NCI-H69 (cell line): Measurements from ENCODE around the gene MYRFL.
A peak's percentile ranks its signal among the peaks of the same experiment; 100 is the strongest.

Experiments used
- DNase-seq: peaks from one replicate; lab custom pipeline; 2025; lab: John Stamatoyannopoulos, UW

MYRFL gene

GRCh38 chr12:69897744-69898143, 72.7 kb downstream of the MYRFL start:
- peak; percentile 32 for DNase-seq

- DNase-seq: no peak
Observed at GRCh38 chr12:69898236-69898635, 73.2 kb downstream of the MYRFL start.

- peak; percentile 90 for DNase-seq
Observed at GRCh38 chr12:69900720-69901131, 75.7 kb downstream of the MYRFL start.

- peak; percentile 43 for DNase-seq
Observed at GRCh38 chr12:69901221-69901905, 76.3 kb downstream of the MYRFL start.

GRCh38 chr12:69903548-69903947, 78.5 kb downstream of the MYRFL start:
- DNase-seq: no peak

- DNase-seq: no peak
Observed at GRCh38 chr12:69904777-69905176, 79.8 kb downstream of the MYRFL start.

GRCh38 chr12:69905801-69906200, 80.8 kb downstream of the MYRFL start:
- DNase-seq: no peak

GRCh38 chr12:69906411-69907216, 81.6 kb downstream of the MYRFL start:
- DNase-seq: no peak

GRCh38 chr12:69908203-69908602, 83.2 kb downstream of the MYRFL start:
- DNase-seq: no peak

- peak; percentile 8 for DNase-seq
Observed at GRCh38 chr12:69910694-69911093, 85.7 kb downstream of the MYRFL start.

- no peak for DNase-seq
Observed at GRCh38 chr12:69913526-69913925, 88.5 kb downstream of the MYRFL start.

GRCh38 chr12:69915964-69916363, 90.9 kb downstream of the MYRFL start:
- DNase-seq: no peak

- no peak for DNase-seq
Observed at GRCh38 chr12:69916544-69917235, 91.7 kb downstream of the MYRFL start.

GRCh38 chr12:69918287-69918686, 93.3 kb downstream of the MYRFL start:
- no peak for DNase-seq

- no peak for DNase-seq
Observed at GRCh38 chr12:69919495-69919894, 94.5 kb downstream of the MYRFL start.

- DNase-seq: peak; percentile 46
Observed at GRCh38 chr12:69921831-69922230, 96.8 kb downstream of the MYRFL start.

- DNase-seq: no peak
Observed at GRCh38 chr12:69922999-69923398, 98.0 kb downstream of the MYRFL start.

- no peak for DNase-seq
Observed at GRCh38 chr12:69925291-69925690, 100.3 kb downstream of the MYRFL start.

- DNase-seq: no peak
Observed at GRCh38 chr12:69927164-69927563, 102.1 kb downstream of the MYRFL start.

- no peak for DNase-seq
Observed at GRCh38 chr12:69929125-69929524, 104.1 kb downstream of the MYRFL start.

GRCh38 chr12:69929531-69929930, 104.5 kb downstream of the MYRFL start:
- no peak for DNase-seq

- DNase-seq: no peak
Observed at GRCh38 chr12:69931569-69931968, 106.5 kb downstream of the MYRFL start.

- DNase-seq: no peak
Observed at GRCh38 chr12:69932154-69932553, 107.1 kb downstream of the MYRFL start.
